Adipose tissue (tissue), 3 donors: ENCODE measurements around the gene CAB39. TPM values are rescaled to one million over a fixed set of nuclear protein-coding genes. Genes with fewer than 3 reads are reported as not detected.
"Not testable (repeated sequence)": the region's sequence is repeated elsewhere in the genome, so short reads cannot be mapped to it uniquely, and the experiment has no call there.

Source experiments
- H3K27ac ChIP-seq: one replicate; pipeline ENCODE4 v1.5.1; 2013; ENCODE audit warnings: low read depth, low read length
- WGBS, 3 donors: extraction: QIAGEN DNeasy Blood & Tissue Kit; methylation state at CpG; one replicate each; pipeline ENCODE4 v1.1.7; 2013; 5-methylcytosine and 5-hydroxymethylcytosine counted together
- polyA plus RNA-seq, 3 donors: library from polyadenylated mRNA; stranded (reverse); fragments of 200-250 nt; gene quantifications; one replicate each; pipeline ENCODE4 v1.2.3, GENCODE V29; 2013
- donor health status: healthy with polysubstance abuse.
- donor health status: Bipolar disorder and iron deficiency.
- donor health status: healthy.

The CAB39 gene
- polyA plus RNA-seq, 3 donors = 12.3 to 40.7 (median 37.3) TPM

DNA sequence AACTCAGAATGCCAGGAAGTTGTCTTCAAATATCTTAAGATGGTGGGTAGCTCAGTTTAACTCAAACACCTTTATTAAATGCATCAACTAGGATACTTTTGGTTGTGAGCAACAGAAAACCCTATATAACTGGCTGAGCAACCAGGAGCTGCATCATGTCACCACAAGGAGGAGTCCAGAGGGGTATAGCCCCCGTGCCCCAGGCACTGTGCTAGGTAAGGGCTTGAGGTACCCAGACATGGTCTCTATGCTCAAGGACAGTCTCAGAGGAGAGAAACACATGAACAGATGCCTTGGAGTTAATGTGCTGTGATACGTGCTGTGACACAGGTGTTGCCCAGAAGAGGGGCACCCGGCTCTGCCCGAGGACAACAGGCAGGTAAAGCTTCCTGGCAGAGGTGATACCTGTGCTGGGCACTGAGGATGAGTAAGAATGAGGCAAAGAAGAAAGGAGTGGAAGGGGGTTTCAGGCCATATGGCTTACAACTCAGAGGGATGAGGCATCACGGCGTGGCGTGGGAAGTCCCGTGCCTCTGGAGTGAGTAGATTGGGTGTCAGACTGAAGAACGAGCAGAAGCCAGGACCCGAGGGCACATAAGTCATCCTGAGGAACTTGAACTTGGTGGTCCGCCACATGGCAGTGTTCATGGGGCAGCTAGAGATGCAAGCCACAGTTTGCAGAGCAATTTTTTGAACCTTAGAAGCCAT is 32.0 kb upstream of the CAB39 start:
- WGBS, 3 donors = 79 to 87% (median 85%) methylated on average over 11 of the region's 11 CpGs
- no peak overlapping the region for H3K27ac ChIP-seq

DNA sequence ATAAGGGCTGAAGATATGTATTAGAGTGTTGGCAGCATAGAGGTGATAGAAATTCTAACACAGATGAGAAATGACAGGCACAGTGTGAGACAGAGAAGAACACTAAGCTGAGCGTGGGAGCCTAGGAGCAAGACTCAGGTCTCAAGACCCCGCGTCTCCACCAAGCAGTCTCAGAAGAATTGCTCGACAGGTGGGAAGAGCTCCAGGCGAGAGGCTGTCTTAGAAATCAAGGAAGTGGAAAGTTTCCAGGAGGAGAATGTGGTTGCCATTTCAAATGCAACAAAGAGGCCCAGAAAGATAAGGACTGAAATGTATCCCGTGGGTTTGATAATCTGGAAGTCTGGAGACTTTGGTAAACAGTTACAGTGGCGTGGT is 31.5 kb upstream of the CAB39 start:
- 60 to 68% (median 64%) methylated on average over 7 of the region's 7 CpGs for WGBS, 3 donors
- H3K27ac ChIP-seq = no peak overlapping the region

DNA sequence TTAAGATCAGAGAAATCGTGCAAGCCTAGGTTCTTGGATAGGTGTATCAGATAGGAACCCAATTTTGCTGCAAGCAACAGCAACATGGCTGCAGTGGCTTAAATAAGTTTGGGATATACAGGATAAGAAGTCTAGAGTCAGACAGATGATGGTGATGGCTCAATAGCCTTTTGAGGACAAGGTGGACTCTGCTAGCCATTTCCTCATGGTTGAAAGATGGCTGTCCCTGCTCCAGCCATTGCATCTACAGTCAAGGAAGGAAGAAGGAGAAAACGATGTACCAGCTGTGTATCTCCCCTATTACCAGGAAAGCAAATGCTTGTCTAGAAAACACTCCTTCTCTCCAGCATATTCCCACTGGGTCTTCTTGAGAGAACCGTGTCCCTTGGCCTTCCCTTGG is 30.1 kb upstream of the CAB39 start:
- H3K27ac ChIP-seq = no peak overlapping the region
- WGBS, 3 donors = 81 to 93% (median 88%) methylated on average over 3 of the region's 3 CpGs

GRCh38 chr2:230684270-230685168 is 28.1 kb upstream of the CAB39 start:
- no peak overlapping the region for H3K27ac ChIP-seq

GRCh38 chr2:230685178-230685577 is 27.5 kb upstream of the CAB39 start:
- no peak overlapping the region for H3K27ac ChIP-seq
- WGBS, 3 donors = 34 to 64% (median 43%) methylated on average over 6 of the region's 6 CpGs

More at GRCh38 chr2:230684270-230685168, 28.1 kb upstream of the CAB39 start:
- 48 to 63% (median 54%) methylated on average over 8 of the region's 8 CpGs for WGBS, 3 donors

DNA sequence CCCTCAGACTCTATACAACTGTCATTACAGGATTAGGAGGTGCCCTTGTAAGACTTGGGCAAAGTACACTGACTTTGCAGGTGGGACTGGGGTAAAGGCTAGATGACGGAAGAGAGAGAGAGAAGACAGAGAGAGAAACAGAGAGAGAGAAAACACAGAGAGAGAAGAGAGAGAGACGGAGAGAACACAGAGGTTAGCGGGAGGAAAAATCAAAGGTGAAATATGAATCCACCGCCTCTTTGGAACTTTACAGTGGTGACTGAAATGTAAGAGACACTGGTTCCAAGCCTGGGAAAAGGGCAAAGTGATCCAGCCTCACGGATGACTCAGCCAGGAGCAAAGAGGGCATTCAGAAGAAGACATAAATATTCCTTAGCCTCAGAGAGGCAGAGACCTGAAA is 25.1 kb upstream of the CAB39 start:
- H3K27ac ChIP-seq = no peak overlapping the region
- WGBS, 3 donors = 58 to 73% (median 67%) methylated on average over 5 of the region's 5 CpGs

- no peak overlapping the region for H3K27ac ChIP-seq
- 44 to 50% (median 48%) methylated on average over 2 of the region's 2 CpGs for whole genome bisulfite sequencing, 3 donors
Measured at GRCh38 chr2:230688490-230688889, 24.2 kb upstream of the CAB39 start.

GRCh38 chr2:230690439-230690838 is 22.2 kb upstream of the CAB39 start:
- 67 to 82% (median 72%) methylated on average over 9 of the region's 9 CpGs for WGBS, 3 donors
- no peak overlapping the region for H3K27ac ChIP-seq

DNA sequence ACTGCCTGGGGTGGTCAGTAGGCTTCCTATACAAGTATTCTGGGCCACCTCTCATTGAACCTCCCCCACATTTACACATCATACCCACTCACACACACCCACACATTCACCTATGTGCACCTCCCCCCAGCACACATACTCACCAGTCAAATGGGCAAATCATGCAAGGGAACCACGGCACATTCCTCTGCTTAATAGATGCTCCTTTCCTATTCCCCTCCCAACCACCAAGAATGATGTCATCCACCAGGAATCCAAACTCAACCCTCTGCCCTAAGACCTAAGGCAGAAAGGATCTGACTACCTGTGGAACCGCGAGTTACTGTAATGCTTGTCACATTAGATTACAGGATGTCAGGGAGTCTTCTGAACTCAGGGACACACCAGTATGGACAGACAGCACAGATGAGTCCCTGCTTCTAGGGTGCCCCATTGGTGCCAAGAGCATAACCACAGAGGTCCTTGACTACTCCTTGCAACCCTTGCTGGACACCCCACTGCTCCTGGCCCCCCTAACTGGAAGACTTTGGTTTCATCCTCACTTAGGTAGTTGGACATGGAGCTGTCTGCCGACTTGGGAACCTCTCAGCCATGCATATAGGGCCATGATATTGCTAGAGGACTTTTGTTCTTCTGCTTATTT is 21.5 kb upstream of the CAB39 start:
- WGBS, 3 donors = 46 to 74% (median 73%) methylated on average over 4 of the region's 4 CpGs
- H3K27ac ChIP-seq = no peak overlapping the region

DNA sequence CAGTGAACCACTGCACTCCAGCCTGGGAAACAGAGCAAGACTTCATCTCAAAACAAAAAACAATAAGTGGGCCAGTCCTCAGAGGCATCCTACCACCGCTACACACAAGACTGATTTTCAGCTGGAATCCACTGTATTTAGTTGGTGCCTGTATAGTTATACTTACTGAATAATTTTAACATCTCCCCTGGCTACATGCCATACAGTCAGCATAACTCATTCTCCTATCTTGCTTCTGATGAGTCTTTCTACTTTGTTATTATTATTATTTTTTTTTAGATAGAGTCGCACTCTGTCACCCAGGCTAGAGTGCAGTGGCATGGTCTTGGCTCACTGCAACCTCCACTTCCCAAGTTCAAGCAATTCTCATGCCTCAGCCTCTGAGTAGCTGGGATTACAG is 19.9 kb upstream of the CAB39 start:
- WGBS, 3 donors = 82 to 83% (median 83%) methylated on average over 2 of the region's 2 CpGs
- H3K27ac ChIP-seq = no peak overlapping the region

- WGBS, 3 donors = 96% methylated on average over 6 of the region's 6 CpGs
Measured at GRCh38 chr2:230693411-230693810, 19.2 kb upstream of the CAB39 start.

DNA sequence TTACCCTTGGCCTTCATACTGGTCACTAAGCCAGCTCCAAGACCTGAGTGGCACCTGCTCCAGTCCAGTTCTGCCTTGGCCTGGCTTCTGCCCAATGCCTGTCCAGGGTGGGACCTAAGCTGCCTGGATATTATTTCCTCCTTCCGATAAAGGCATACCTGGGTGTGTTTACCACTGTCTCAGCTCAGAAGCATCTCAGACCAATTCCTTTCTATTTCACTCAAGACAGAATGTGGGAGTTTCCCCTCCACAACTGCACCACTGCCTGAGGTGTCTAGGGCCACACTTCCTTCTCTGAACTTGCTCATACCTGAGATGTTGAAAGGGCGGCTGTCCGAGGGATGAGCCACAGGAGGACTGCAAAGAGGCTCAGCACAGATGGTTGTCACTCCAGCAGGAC is 18.4 kb upstream of the CAB39 start:
- H3K27ac ChIP-seq = no peak overlapping the region
- WGBS, 3 donors = 84 to 87% (median 86%) methylated on average over 3 of the region's 3 CpGs

More at GRCh38 chr2:230693411-230693810, 19.2 kb upstream of the CAB39 start:
- H3K27ac ChIP-seq = no peak overlapping the region

- 82 to 92% (median 91%) methylated on average over 6 of the region's 6 CpGs for WGBS, 3 donors
- no peak overlapping the region for H3K27ac ChIP-seq
Measured at GRCh38 chr2:230695551-230695950, 17.1 kb upstream of the CAB39 start.

DNA sequence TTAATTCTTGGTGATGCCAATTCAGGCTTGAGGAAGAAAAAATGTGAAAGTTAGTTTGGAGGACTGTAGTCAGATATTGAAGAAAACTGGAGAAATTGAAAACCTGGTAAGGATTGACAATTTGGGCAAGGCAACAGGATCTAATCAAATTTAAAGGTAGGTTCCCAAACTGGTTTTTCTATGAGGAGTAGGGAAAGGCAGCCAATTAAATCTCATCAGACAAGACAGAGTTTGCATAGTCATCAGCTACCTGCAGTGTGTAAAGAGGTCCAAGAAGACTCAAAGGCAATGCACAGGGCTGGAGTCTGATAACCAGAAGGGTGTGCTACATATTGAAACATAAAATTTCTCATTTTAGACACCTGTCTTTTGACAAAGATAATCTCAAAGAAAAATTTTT is 16.0 kb upstream of the CAB39 start:
- no peak overlapping the region for H3K27ac ChIP-seq

DNA sequence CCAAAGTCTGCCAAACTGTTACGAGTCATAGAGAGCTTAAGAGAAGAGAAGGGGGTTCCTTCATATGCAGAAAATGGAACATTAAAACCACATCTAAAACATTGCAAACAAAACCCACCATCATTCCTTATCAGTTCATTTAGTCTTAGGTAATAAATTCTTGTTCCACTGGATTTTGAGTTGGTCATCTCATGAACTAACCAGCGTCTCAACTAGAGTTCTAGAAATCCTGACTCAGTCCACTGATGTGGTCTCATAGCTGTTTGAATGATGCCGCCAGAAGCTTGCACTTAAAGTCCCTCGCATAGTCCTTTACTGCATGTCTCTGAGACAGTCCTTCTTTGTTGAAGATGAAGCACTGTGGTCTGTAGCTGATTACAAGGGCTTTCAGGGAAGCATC is 15.0 kb upstream of the CAB39 start:
- H3K27ac ChIP-seq = no peak overlapping the region
- 81 to 92% (median 91%) methylated on average over 4 of the region's 4 CpGs for WGBS, 3 donors

DNA sequence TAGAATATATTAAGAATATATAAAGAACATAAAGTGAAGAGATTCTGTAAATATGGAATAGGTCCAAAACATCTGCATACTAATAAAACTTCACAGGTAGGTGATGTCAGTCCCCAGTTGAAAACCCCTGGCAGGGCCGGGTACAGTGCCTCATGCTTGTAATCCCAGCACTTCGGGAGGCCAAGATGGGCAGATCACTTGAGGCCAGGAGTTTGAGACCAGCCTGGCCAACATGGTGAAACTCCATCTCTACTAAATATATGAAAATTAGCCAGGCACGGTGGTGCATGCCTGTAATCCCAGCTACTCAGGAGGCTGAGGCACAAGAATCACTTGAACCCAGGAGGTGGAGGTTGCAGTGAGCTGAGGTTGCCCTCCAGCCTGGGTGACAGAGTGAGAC is 13.9 kb upstream of the CAB39 start:
- 88 to 96% (median 89%) methylated on average over 3 of the region's 3 CpGs for WGBS, 3 donors
- H3K27ac ChIP-seq = not testable (repeated sequence)

DNA sequence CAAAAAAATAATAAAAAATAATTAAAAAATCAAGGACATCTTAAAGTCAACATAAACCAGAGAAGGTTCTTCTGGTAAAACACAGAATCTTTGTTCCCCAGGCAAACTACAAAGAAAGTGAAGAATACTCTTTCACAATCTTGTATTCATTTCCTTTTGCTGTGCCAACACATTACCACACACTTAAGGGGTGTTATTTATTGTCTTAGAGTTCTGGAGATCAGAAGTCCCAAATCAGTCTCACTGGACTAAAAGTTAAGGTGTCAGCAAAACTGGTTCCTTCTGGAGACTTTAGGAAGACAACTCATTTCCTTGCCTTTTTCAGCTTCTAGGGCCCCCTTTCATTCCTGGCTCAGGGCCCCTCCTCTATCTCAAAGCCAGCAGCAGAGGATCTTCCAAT is 12.2 kb upstream of the CAB39 start:
- H3K27ac ChIP-seq = no peak overlapping the region

GRCh38 chr2:230701308-230701707 is 11.3 kb upstream of the CAB39 start:
- WGBS, 3 donors = 85 to 94% (median 94%) methylated on average over 3 of the region's 3 CpGs
- no peak overlapping the region for H3K27ac ChIP-seq

DNA sequence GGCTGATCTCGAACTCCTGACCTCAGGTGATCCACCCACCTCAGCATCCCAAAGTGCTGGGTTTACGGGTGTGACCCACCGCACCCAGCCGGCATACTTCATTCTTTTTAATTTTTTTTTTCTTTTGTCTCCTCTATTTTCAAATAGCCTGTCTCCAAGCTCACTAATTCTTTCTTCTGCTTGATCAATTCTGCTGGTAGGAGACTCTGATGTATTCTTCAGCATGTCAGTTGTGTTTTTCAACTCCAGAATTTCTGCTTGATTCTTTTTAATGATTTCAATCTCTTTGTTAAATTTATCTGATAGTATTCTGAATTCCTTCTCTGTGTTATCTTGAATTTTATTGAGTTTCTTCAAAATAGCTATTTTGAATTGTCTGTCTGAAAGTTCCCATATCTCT is 10.2 kb upstream of the CAB39 start:
- 94 to 99% (median 97%) methylated on average over 4 of the region's 4 CpGs for WGBS, 3 donors

More for the DNA sequence above, 10.2 kb upstream of the CAB39 start:
- not testable (repeated sequence) for H3K27ac ChIP-seq
